K562 (cell line): ENCODE results near the gene SMG1. TPM values are rescaled to one million over a fixed set of nuclear protein-coding genes. Genes with fewer than 3 reads are reported as not detected.

ENCODE experiments used
- CHAMP1 ChIP-seq: fragments of 450-650 bp; IDR thresholded peaks from 2 replicates; pipeline ENCODE4 v1.6.1; 2016; ENCODE audit warnings: mild to moderate bottlenecking
- CTBP1 ChIP-seq: fragments of 450-650 bp; IDR thresholded peaks from 2 replicates; pipeline ENCODE4 v1.6.1; 2016; ENCODE audit warnings: borderline replicate concordance
- ETS1 ChIP-seq: conservative IDR thresholded peaks from 2 replicates; pipeline ENCODE4 v1.6.1; 2011; ENCODE audit warnings: low read depth, mild to moderate bottlenecking, low read length; ENCODE audit not compliant: control insufficient read depth
- KDM1A ChIP-seq, 2 experiments: fragments of 450-650 bp; IDR thresholded peaks; 2 replicates each; pipeline ENCODE4 v1.6.1; 2016; ENCODE audit warnings: mild to moderate bottlenecking in 2 of 2
- NCOA4 ChIP-seq: fragments of 450-650 bp; IDR thresholded peaks from 2 replicates; pipeline ENCODE4 v1.6.1; 2018; ENCODE audit warnings: mild to moderate bottlenecking; ENCODE audit not compliant: partially characterized antibody
- NFE2 ChIP-seq: IDR thresholded peaks from 2 replicates; pipeline ENCODE4 v1.6.1; 2014; ENCODE audit warnings: antibody characterized with exemption, low read depth
- THAP7 ChIP-seq: fragments of 250-450 bp; sonication (Bioruptor Pico); IDR thresholded peaks from 2 replicates; pipeline ENCODE4 v1.5.0; 2021
- ZNF449 ChIP-seq: fragments of 250-450 bp; sonication (Bioruptor Pico); IDR thresholded peaks from 2 replicates; pipeline ENCODE4 v1.8.0; 2022; ENCODE audit warnings: moderate library complexity, mild to moderate bottlenecking, inconsistent platforms
- polyA plus RNA-seq, 8 experiments: library from polyadenylated mRNA; depleted of rRNA in 4 of 8; stranded (reverse) in 5 of 8; unstranded in 3 of 8; fragments of >200 nt; fragmentation: Nextera tagmentation in 2 of 8; fragmentation: Illumina TruSeq in 1 of 8; extraction: Ambion mirVana in 2 of 8; extraction: Trizol in 1 of 8; gene quantifications; 2 replicates each; pipeline versions ENCODE4 v1.2.1 to v1.2.3, GENCODE V29; 2011 to 2014; ENCODE audit warnings: inconsistent platforms in 1 of 8, missing spikeins in 1 of 8
- total RNA-seq, 7 experiments: library from RNA; depleted of rRNA in 6 of 7; stranded (reverse); fragments of >200 nt in 6 of 7; fragmentation: Illumina TruSeq in 2 of 7; extraction: Trizol in 2 of 7; gene quantifications; 2 replicates each; pipeline versions ENCODE4 v1.2.1 to v1.2.3, GENCODE V29; 2011 to 2021; ENCODE audit warnings: low replicate concordance in 1 of 7

The SMG1 gene
- total and polyA plus RNA-seq, 9 of the 15 experiments (the other 6 are each of a cell fraction or from before 2014, with no cell fraction given) = 3.4 to 54.8 (median 32.0) TPM

- TF ChIP-seq THAP7 (no peak), ETS1 (no peak), CTBP1 (no peak), CHAMP1 (no peak), ZNF449 (CRISPR knock-in tag) (no peak), NFE2 (no peak), KDM1A (IDR thresholded peaks at IDR 0.05) (no peak), NCOA4 (no peak)
- TF ChIP-seq, all 486 proteins: peak for 0
Measured at GRCh38 chr16:18816286-18816685, 109.9 kb downstream of the SMG1 start (continued).
